K562 (cell line): Measurements from ENCODE around the gene LRGUK. TPM values are rescaled to one million over a fixed set of nuclear protein-coding genes. Genes with fewer than 3 reads are reported as not detected.

Experiments
- ARID3A ChIP-seq: IDR thresholded peaks from 2 replicates; pipeline ENCODE4 v1.6.1; 2012; ENCODE audit warnings: low read depth, low read length, improper control_type of control experiment, borderline replicate concordance
- ATF1 ChIP-seq, 2 experiments: fragments of 450-650 bp in 1 of 2; IDR thresholded peaks; 2 replicates each; pipeline ENCODE4 v1.6.1; 2016; ENCODE audit warnings: missing compliant biosample characterization in 1 of 2, missing genetic modification characterization in 1 of 2
- CREB3L1 ChIP-seq: fragments of 450-650 bp; IDR thresholded peaks from 2 replicates; pipeline ENCODE4 v1.6.1; 2014; ENCODE audit warnings: low read depth, mild to moderate bottlenecking, moderate library complexity, borderline replicate concordance
- CREM ChIP-seq: IDR thresholded peaks from 2 replicates; pipeline ENCODE4 v1.6.1; 2014; ENCODE audit warnings: antibody characterized with exemption, low read depth
- ELK1 ChIP-seq: sonication (generic); formaldehyde crosslinking; IDR thresholded peaks from 2 replicates; pipeline ENCODE4 v1.8.1; 2022; ENCODE audit warnings: missing genetic modification reagents
- FOS ChIP-seq: IDR thresholded peaks from 3 replicates; pipeline ENCODE4 v1.6.1; 2011; ENCODE audit not compliant: insufficient read length; ENCODE audit errors: extremely low read depth
- FOXA3 ChIP-seq, 2 experiments: fragments of 450-650 bp in 1 of 2; sonication (generic) in 1 of 2; formaldehyde crosslinking; IDR thresholded peaks in 1 of 2; conservative IDR thresholded peaks in 1 of 2; 2 replicates each; pipeline versions ENCODE4 v1.4.0 to v1.8.0; 2020 to 2022; ENCODE audit warnings: mild to moderate bottlenecking in 2 of 2, missing genetic modification reagents in 1 of 2
- HDAC1 ChIP-seq, 2 experiments: fragments of 450-650 bp; IDR thresholded peaks; 2 replicates each; pipeline ENCODE4 v1.6.1; 2016 to 2017; ENCODE audit warnings: inconsistent platforms in 1 of 2, mild to moderate bottlenecking in 1 of 2, moderate library complexity in 1 of 2
- HDGF ChIP-seq: fragments of 450-650 bp; IDR thresholded peaks from 2 replicates; pipeline ENCODE4 v1.6.1; 2016
- HSF4 ChIP-seq: fragments of 250-450 bp; sonication (Bioruptor Pico); IDR thresholded peaks from 2 replicates; pipeline ENCODE4 v2.1.2; 2022; ENCODE audit warnings: mild to moderate bottlenecking, moderate library complexity, borderline replicate concordance
- MED1 ChIP-seq: sonication (generic); formaldehyde crosslinking; IDR thresholded peaks from 2 replicates; pipeline ENCODE4 v1.8.1; 2023; ENCODE audit warnings: missing genetic modification reagents, borderline replicate concordance
- TCF3 ChIP-seq: sonication (generic); formaldehyde crosslinking; IDR thresholded peaks from 2 replicates; pipeline ENCODE4 v1.4.0; 2020; ENCODE audit warnings: mild to moderate bottlenecking, missing genetic modification reagents
- TCF7 ChIP-seq: sonication (generic); IDR thresholded peaks from 2 replicates; pipeline ENCODE4 v1.6.1; 2016; ENCODE audit warnings: antibody characterized with exemption, borderline replicate concordance
- TRIM25 ChIP-seq: fragments of 450-650 bp; IDR thresholded peaks from 2 replicates; pipeline ENCODE4 v1.7.0; 2016; ENCODE audit warnings: borderline replicate concordance
- XRCC4 ChIP-seq: IDR thresholded peaks from one replicate; pipeline ENCODE4 v1.6.1; 2011; ENCODE audit not compliant: insufficient read depth, insufficient read length; ENCODE audit errors: extremely low read depth
- ZBTB11 ChIP-seq, 3 experiments: fragments of 200-800 bp in 1 of 3; fragments of 250-450 bp in 1 of 3; fragments of 450-650 bp in 1 of 3; sonication (Bioruptor Pico) in 1 of 3; sonication (Bioruptor generic) in 1 of 3; formaldehyde crosslinking in 1 of 3; IDR thresholded peaks; 2 replicates each; pipeline versions ENCODE4 v1.6.1 to v1.8.0; 2016 to 2022; ENCODE audit warnings: mild to moderate bottlenecking in 2 of 3, missing genetic modification characterization in 2 of 3, missing compliant biosample characterization in 1 of 3, moderate library complexity in 1 of 3
- ZFPM2 ChIP-seq: fragments of 250-450 bp; sonication (Bioruptor Pico); IDR thresholded peaks from 2 replicates; pipeline ENCODE4 v1.5.1; 2022; ENCODE audit warnings: mild to moderate bottlenecking
- ZNF324 ChIP-seq: fragments of 250-450 bp; sonication (Bioruptor Pico); IDR thresholded peaks from 2 replicates; pipeline ENCODE4 v1.4.0; 2020; ENCODE audit warnings: mild to moderate bottlenecking
- polyA plus RNA-seq, 8 experiments: library from polyadenylated mRNA; depleted of rRNA in 4 of 8; stranded (reverse) in 5 of 8; unstranded in 3 of 8; fragments of >200 nt; fragmentation: Nextera tagmentation in 2 of 8; fragmentation: Illumina TruSeq in 1 of 8; extraction: Ambion mirVana in 2 of 8; extraction: Trizol in 1 of 8; gene quantifications; 2 replicates each; pipeline versions ENCODE4 v1.2.1 to v1.2.3, GENCODE V29; 2011 to 2014; ENCODE audit warnings: inconsistent platforms in 1 of 8, missing spikeins in 1 of 8
- total RNA-seq, 7 experiments: library from RNA; depleted of rRNA in 6 of 7; stranded (reverse); fragments of >200 nt in 6 of 7; fragmentation: Illumina TruSeq in 2 of 7; extraction: Trizol in 2 of 7; gene quantifications; 2 replicates each; pipeline versions ENCODE4 v1.2.1 to v1.2.3, GENCODE V29; 2011 to 2021; ENCODE audit warnings: low replicate concordance in 1 of 7

Gene LRGUK
- total and polyA plus RNA-seq, 9 of the 15 experiments (the other 6 are each of a cell fraction or from before 2014, with no cell fraction given) = 0.04 to 0.33 (median 0.18) TPM

- no peak for TF ChIP-seq ZNF324
- no peak for TF ChIP-seq TRIM25
- TF ChIP-seq ZFPM2 (CRISPR knock-in tag) = no peak
- no peak for TF ChIP-seq CREB3L1
- no peak for TF ChIP-seq ELK1 (CRISPR knock-in tag)
- no peak for TF ChIP-seq XRCC4
- no peak for TF ChIP-seq MED1
- TF ChIP-seq FOXA3 (CRISPR knock-in tag; conservative IDR thresholded peaks at IDR 0.05 in 1 of 2, IDR thresholded peaks at IDR 0.05 in 1 of 2) = no peak
- TF ChIP-seq ZBTB11 (CRISPR knock-in tag; IDR thresholded peaks at IDR 0.05) = no peak
- TF ChIP-seq TCF3 (CRISPR knock-in tag) = no peak
- no peak for TF ChIP-seq HSF4 (CRISPR knock-in tag)
- TF ChIP-seq ATF1 (CRISPR knock-in tag; IDR thresholded peaks at IDR 0.05) = no peak
- TF ChIP-seq ATF1 (tag; IDR thresholded peaks at IDR 0.05) = no peak
- no peak for TF ChIP-seq FOS
- no peak for TF ChIP-seq HDAC1 (IDR thresholded peaks at IDR 0.05)
- no peak for TF ChIP-seq CREM
- 0 out of 2 replicates have a peak, but pooled peaks have one; percentile 18 for TF ChIP-seq ARID3A
- no peak for TF ChIP-seq TCF7
- TF ChIP-seq HDGF = no peak
These were observed 127.2 kb downstream of the LRGUK start (continued) for GRCh38 chr7:134254311-134254710.
